HL-60/S4 treated with retinoic acid at 250 ng/mL for 4 days and 3 days (cell line): ENCODE results near the gene SH3RF3.
"Not testable (repeated sequence)": the region's sequence is repeated elsewhere in the genome, so short reads cannot be mapped to it uniquely, and the experiment has no call there.

Experiments used
- in situ Hi-C: fragments of 300-500 bp; cut with MboI; formaldehyde crosslinking; loops from 2 replicates; pipeline ENCODE4 v1.7.0; 2022; ENCODE audit warnings: low sequenced_read_pairs

Gene SH3RF3

GRCh38 chr2:109528811-109529501 lies 400.0 kb downstream of the SH3RF3 start:
- in situ Hi-C loops: no loop called here

GRCh38 chr2:109529532-109530449 lies 400.8 kb downstream of the SH3RF3 start:
- in situ Hi-C loops: no loop called here

- in situ Hi-C loops: no loop called here
These were observed 401.7 kb downstream of the SH3RF3 start for GRCh38 chr2:109530712-109531111.

- in situ Hi-C loops: no loop called here
These were observed 402.2 kb downstream of the SH3RF3 start for GRCh38 chr2:109531221-109531620.

DNA sequence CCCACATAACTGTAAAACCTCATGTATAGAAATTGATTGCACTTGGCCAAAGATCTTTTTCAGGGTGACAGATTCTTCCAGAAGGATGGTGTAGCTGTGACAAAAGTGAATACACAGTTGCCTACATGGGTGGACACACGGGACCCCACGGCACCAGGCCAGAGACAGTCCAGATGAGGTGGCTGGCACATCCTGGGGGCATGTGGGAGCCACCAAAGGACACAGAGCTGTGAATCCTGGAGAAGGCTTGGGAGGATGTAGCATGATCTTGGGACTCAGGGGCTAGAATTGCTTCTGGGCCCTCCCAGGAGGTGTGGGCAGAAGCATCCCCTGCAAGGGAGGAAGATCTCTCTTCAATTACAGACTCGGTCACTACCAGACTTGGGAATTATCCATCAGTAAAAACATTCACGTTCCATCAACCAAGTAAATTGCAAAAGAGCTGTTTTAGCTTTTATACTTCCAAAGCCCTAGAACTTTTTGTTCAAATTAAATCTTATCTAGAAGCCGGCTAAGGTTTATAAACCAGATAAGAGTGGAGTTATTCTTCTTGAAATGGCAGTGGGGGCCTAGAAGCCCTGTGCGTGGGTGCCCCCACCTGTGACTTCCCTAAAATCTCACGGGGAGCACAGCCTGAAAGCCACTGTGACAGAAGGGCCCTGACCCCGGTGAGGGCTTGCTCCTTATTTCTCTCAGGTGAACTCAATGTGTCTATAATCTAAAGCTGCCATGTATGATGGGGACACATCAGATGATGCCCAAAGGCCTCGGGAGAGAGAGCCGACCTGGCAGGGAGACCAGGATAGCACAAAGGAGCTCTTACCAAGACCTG lies 403.1 kb downstream of the SH3RF3 start:
- in situ Hi-C loops: no loop called here

DNA sequence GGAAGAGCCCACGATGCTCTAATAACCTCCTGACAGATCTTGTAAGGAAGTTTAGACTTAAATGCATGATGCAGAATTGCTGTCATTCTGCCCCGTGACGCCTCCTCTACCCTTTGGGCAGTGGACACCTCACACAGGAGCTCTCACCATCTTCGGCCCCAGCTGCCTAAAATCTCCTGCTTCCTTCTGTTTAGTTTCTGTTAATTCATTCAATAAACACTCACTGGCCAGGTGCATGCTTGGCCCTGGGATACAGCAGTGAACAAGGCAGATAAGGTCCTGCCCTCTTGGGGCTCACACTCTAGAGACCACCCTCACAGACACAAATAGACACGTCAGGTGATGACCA lies 403.7 kb downstream of the SH3RF3 start:
- in situ Hi-C loops: no loop called here

DNA sequence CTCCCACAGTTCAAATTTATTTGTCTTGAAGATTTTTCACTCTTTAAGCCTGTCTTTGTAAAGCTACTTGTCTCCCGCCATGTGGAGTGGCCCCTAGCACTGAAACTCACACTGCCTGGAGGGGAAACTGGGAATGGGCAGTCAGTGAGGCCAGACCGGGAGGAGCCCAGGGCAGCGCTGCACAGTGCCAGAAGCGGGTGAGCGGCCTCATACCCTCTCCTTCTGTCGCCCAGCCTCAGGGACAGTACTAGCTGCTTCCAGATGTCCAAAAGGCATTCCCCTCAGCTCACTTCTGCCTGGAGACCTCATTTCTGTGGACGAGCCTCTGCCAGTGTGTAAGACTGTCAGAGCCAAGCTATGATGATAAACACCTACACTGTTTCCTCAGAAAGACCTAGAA lies 404.8 kb downstream of the SH3RF3 start:
- in situ Hi-C loops: no loop called here

DNA sequence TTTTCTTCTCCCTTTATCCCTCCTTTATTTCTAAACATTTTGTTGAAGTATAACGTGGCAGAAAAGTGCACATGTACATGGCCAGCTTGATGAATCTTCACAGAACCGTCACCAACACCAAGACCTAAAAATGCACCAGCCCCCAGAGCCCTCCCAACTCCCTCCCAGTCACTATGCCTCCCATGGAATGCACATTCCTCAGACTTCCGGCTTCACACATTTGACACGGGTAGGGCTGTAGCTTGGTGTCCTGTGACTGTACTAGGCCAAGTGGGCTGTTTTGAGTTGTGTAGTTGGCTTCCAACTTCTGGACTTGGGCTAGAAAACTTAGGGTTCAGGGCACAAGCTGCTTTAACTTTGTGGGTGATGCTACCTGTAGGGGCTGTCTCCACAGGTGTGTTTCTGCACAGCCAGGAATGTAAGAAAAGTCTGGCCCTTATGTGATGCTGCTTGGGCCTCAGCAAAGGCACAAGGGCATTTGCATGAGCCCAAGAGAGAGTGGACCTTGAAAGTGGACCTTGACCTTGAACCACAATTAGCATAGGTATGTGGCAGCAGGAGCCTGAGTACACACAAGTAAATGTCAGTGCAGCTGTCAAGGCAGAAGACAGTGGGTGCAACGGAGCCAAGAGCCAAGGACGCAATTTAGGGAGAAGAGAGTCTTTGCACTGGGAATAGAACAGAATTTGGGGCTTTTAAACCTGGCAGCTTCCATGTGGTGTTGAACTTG lies 406.4 kb downstream of the SH3RF3 start:
- in situ Hi-C loops: no loop called here

DNA sequence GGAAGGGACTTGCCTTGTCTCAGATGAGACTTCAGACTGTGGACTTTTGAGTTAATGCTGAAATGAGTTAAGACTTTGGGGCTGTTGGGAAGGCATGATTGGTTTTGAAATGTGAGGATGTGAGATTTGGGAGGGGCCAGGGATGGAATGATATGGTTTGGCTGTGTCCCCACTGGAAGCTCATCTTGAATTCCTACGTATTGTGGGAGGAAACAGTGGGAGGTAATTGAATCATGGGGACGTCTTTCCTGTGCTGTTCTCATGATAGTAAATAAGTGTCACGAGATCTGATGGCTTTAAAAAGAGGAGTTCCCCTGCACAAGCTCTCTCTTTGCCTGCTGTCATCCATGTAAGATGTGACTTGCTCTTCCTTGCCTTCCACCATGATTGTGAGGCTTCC lies 407.6 kb downstream of the SH3RF3 start:
- in situ Hi-C loops: not testable (repeated sequence)

GRCh38 chr2:109537565-109538222 lies 408.7 kb downstream of the SH3RF3 start:
- in situ Hi-C loops: no loop called here

DNA sequence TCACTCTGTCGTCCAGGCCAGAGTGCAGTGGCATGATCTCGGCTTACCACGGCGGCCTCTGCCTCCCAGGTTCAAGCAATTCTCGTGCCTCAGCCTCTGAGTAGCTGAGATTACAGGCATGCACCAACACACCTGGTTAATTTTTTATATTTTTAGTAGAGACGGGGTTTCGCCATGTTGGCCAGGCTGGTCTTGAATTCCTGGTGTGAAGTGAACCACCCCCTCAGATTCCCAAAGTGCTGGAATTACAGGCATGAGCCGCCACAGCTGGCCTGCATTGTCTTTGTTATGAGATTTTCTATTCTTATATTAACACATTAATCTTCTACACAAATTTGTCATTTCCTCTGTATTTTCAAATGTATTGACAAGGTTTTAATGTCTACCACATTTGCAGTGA lies 409.5 kb downstream of the SH3RF3 start:
- in situ Hi-C loops: no loop called here

- in situ Hi-C loops: no loop called here
These were observed 413.4 kb downstream of the SH3RF3 start for GRCh38 chr2:109542384-109542783.

DNA sequence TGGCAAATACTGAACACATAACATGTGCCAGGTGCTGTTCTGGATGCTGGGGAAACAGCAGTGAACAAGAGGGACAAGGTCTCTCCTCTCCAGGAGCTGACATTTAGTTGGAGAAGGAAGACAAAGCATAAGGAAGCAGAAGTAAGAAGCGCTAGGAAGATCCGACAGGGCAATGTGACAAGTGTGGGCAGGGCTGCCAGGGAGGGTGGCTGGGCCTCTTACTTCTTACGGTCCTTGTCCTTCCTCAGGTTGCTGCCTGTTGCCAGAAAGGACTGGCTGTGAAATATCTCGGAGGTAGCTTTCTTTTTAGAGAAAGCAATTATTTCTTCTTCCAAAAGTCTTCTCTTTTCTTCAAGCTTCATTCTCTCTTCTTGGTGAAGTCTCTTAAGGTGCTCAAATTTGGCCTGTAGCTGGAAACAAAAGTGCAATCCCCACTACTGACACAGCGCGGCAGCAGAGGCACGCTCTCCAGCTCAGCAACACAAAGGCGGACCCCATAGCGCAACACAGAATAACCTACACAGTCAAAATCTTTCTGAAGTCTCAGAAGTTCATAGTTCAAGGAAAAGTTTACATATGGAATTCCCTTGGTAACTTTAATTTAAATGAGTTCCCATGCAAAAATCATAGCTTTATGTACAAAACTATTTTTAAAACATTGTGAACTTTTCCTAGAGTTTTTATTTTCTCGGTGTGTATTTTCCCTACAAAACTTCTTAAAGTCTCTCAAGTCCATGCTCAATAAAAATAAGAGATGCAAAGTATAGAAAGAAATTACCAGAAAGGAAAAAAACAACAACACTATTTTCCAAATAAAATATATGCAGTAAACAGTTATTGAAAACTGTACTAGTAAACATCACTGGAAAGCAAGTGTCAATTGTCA lies 417.1 kb downstream of the SH3RF3 start:
- in situ Hi-C loops: no loop called here

DNA sequence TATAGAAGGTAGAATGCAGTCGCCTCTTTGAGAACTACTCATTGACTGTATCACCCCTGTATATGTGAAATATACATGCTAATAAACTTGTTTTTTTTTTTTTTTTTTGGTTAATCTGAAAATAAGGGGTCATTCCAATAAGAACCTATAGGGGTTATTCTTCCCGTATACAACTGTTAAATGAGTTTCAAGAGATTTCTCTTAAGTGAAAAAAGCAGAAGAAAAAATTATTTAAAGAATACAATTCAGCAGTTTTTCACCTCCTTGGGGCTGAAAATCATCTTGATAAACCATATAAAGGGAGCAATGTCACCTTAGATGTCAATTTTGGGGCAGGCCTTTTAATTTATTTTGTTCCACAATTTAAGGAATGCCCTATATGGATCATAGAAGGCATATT lies 418.3 kb downstream of the SH3RF3 start:
- in situ Hi-C loops: no loop called here

GRCh38 chr2:109549016-109549590 lies 420.1 kb downstream of the SH3RF3 start:
- in situ Hi-C loops: no loop called here
